GM12891 (cell line): ENCODE data around the gene SDK1.

Experiments
- DNase-seq: peaks from one replicate; pipeline ENCODE4 v3.0.0; 2011; ENCODE audit warnings: low spot score; ENCODE audit not compliant: insufficient read length
- FAIRE-seq: peaks from 2 replicates; lab custom pipeline; 2011; peaks lifted over from hg19 to GRCh38; lab: Jason Lieb, UNC
- PAX5 ChIP-seq: IDR thresholded peaks from 2 replicates; pipeline ENCODE4 v1.6.1; 2011; ENCODE audit warnings: low read length, moderate library complexity, mild to moderate bottlenecking; ENCODE audit not compliant: insufficient read depth, severe bottlenecking
- POLR2A ChIP-seq: IDR thresholded peaks from 2 replicates; pipeline ENCODE4 v1.6.1; 2011; ENCODE audit warnings: low read depth, low read length, control low read depth
- POLR2AphosphoS5 ChIP-seq: IDR thresholded peaks from 2 replicates; pipeline ENCODE4 v1.6.1; 2011; ENCODE audit warnings: low read depth, low read length, control low read depth
- POU2F2 ChIP-seq: IDR thresholded peaks from 2 replicates; pipeline ENCODE4 v1.6.1; 2011; ENCODE audit warnings: low read depth, mild to moderate bottlenecking, control low read depth, low read length, moderate library complexity
- SPI1 ChIP-seq: IDR thresholded peaks from 2 replicates; pipeline ENCODE4 v1.6.1; 2011; ENCODE audit warnings: low read depth, low read length, control low read depth
- TAF1 ChIP-seq: IDR thresholded peaks from 2 replicates; pipeline ENCODE4 v1.6.1; 2011; ENCODE audit warnings: low read depth, low read length, control low read depth

Gene SDK1

DNA sequence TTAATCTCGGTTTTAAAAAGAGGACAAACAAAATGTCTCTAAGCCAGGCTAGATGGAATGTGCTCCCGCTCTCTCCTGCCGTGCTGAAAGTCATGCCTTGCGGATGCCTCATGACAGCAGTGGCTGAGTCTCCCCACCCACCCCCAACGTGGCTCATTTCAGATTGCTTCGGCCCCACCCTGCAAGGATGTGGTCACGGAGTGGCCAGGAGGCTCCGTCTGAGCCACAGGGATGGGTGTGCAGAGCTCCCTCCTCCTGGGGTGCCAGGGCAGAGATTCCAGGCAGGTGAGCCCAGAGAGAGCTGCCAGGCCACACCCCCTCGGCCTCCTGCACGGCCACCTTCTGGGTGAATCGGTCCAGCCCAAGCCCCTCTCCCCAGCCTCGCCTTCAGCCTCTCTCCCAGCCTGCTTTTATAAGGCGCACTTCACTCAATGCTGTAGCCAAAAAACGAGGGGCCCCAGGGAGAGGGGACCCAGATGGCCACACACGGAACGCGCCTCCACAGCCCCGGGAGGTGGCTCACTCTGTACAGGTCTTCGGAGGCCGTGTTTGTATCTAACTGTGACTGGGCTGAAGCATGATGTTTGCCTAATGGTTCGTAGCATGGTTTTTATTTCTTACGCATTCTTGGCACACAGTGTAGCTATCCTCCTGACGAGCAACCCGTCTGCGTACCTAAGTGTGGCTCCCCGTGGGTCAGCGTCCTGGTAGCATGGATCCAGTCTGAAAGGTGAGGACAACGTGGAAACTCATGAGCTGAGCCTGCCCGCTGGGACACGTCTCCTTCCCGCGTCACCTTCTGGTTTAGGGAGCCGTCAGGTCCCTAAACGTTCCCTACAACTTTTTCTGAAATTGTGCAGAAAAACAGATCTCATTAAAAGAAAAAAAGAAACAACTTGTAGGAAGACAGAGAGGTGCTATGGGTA is 967.3 kb downstream of the SDK1 start:
- DNase-seq (no peak), FAIRE-seq (no peak)
- TF ChIP-seq TAF1 = no peak

GRCh38 chr7:4269086-4269485 is 968.0 kb downstream of the SDK1 start:
- TF ChIP-seq SPI1 = no peak
- no peak for TF ChIP-seq PAX5
- TF ChIP-seq POLR2A = no peak
- no peak for TF ChIP-seq TAF1
- TF ChIP-seq POLR2AphosphoS5 = no peak
- TF ChIP-seq POU2F2 = no peak
- no peak for FAIRE-seq
- DNase-seq = no peak

DNA sequence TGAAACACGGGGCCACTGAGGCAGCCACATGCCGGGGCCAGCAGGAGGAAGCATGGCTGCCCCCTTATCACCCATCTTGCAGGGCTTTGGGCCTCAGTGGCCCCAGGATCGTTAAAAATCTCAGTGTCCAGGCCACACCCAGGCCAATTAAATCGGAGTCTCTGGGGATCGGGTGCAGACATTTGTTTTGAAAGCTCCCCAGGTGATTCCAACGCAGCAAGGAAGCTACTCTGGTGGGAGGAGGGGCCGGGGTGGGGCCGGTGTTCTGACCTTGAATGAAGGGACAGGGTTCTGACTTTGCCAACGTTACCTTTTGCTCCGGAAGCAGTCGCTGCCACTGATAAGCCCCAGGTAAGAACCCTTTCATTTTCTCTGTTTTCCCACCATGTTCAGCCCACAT is 968.7 kb downstream of the SDK1 start:
- FAIRE-seq = no peak
- TF ChIP-seq POLR2AphosphoS5 (no peak), TAF1 (no peak), POLR2A (no peak), POU2F2 (no peak), SPI1 (no peak), PAX5 (no peak)

GRCh38 chr7:4270268-4270667 is 969.2 kb downstream of the SDK1 start:
- TF ChIP-seq POLR2A (no peak), POLR2AphosphoS5 (no peak), PAX5 (no peak), POU2F2 (no peak), TAF1 (no peak), SPI1 (no peak)
- FAIRE-seq = no peak

More for the DNA sequence above, 968.7 kb downstream of the SDK1 start:
- no peak for DNase-seq

GRCh38 chr7:4270941-4271715 is 970.1 kb downstream of the SDK1 start:
- FAIRE-seq (no peak), DNase-seq (no peak)
- TF ChIP-seq POLR2A (no peak), TAF1 (no peak), POLR2AphosphoS5 (no peak), SPI1 (no peak), PAX5 (no peak), POU2F2 (no peak)

More at GRCh38 chr7:4270268-4270667, 969.2 kb downstream of the SDK1 start:
- no peak for DNase-seq

GRCh38 chr7:4271716-4272015 is 970.6 kb downstream of the SDK1 start:
- DNase-seq (no peak), FAIRE-seq (no peak)
- TF ChIP-seq PAX5 (no peak), TAF1 (no peak), POLR2AphosphoS5 (no peak), SPI1 (no peak), POU2F2 (no peak), POLR2A (no peak)

DNA sequence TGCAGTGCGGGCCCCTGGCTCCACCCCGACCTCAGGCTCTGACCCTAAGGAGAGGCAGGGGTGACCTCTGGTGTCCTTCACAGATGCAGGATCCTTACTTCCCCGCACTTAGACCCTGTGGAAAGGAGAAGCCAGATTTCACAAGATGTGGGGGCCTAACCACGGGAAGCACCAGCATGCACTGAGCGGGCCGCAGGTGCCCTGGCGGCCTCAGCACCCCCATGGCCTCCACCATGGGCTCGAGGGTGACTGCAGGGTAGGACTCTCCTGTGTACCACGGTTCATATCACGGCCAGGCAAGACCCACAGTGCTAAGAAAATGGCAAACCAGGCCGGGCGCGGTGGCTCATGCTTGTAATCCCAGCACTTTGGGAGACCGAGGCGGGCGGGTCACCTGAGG is 971.1 kb downstream of the SDK1 start:
- FAIRE-seq = no peak
- DNase-seq = no peak
- no peak for TF ChIP-seq POLR2A
- TF ChIP-seq POLR2AphosphoS5 = no peak
- no peak for TF ChIP-seq POU2F2
- TF ChIP-seq PAX5 = no peak
- TF ChIP-seq TAF1 = no peak
- no peak for TF ChIP-seq SPI1

- FAIRE-seq = no peak
- no peak for DNase-seq
- TF ChIP-seq SPI1 = no peak
- no peak for TF ChIP-seq POLR2AphosphoS5
- no peak for TF ChIP-seq POLR2A
- no peak for TF ChIP-seq TAF1
- TF ChIP-seq PAX5 = no peak
- TF ChIP-seq POU2F2 = no peak
Measured at GRCh38 chr7:4273566-4274230, 972.6 kb downstream of the SDK1 start.

GRCh38 chr7:4274286-4274685 is 973.2 kb downstream of the SDK1 start:
- FAIRE-seq = no peak
- DNase-seq = no peak
- TF ChIP-seq POLR2A (no peak), POLR2AphosphoS5 (no peak), TAF1 (no peak)

GRCh38 chr7:4277936-4278335 is 976.9 kb downstream of the SDK1 start:
- TF ChIP-seq TAF1 = no peak
- TF ChIP-seq POLR2A = no peak
- no peak for TF ChIP-seq POLR2AphosphoS5
- no peak for TF ChIP-seq POU2F2
- no peak for TF ChIP-seq SPI1
- no peak for TF ChIP-seq PAX5
- FAIRE-seq (no peak), DNase-seq (no peak)
